Skeletal muscle satellite cell (primary cell): ENCODE measurements around the gene COA5.

ENCODE experiments used
- H3K27me3 ChIP-seq: 2 replicates; pipeline ENCODE4 v1.7.0; 2013; ENCODE audit warnings: low read length; ENCODE audit not compliant: control insufficient read depth, insufficient read depth
- H3K36me3 ChIP-seq: 2 replicates; pipeline ENCODE4 v1.7.0; 2013; ENCODE audit warnings: mild to moderate bottlenecking, control low read depth, low read length; ENCODE audit not compliant: insufficient read depth
- H3K4me1 ChIP-seq: 2 replicates; pipeline ENCODE4 v1.7.0; 2013; ENCODE audit warnings: low read length; ENCODE audit not compliant: control insufficient read depth, insufficient read depth
- H3K4me2 ChIP-seq: 2 replicates; pipeline ENCODE4 v1.7.0; 2013; ENCODE audit warnings: mild to moderate bottlenecking, low read length
- H3K4me3 ChIP-seq: 2 replicates; pipeline ENCODE4 v1.7.0; 2013; ENCODE audit warnings: low read length
- H3K9ac ChIP-seq: 2 replicates; pipeline ENCODE4 v1.7.0; 2013; ENCODE audit warnings: mild to moderate bottlenecking, low read depth, low read length, moderate library complexity
- H3K9me3 ChIP-seq: replicated peaks from 2 replicates; pipeline ENCODE4 v1.7.0; 2013; ENCODE audit warnings: mild to moderate bottlenecking, control low read depth, low read length

COA5 gene

GRCh38 chr2:98569915-98570314, 38.4 kb downstream of the COA5 start:
- H3K27me3 ChIP-seq, result no peaks in the 10 kb centered on the region
- H3K36me3 ChIP-seq, result peaks cover 33% of the 10 kb centered on the region
- peaks cover 8% of the 10 kb centered on the region for H3K4me1 ChIP-seq
- H3K9me3 ChIP-seq, result no peaks in the 10 kb centered on the region
- no peak overlapping the region for H3K9ac ChIP-seq
- H3K4me3 ChIP-seq, result no peak overlapping the region
- no peak overlapping the region for H3K4me2 ChIP-seq

- no peak overlapping the region for H3K9ac ChIP-seq
- H3K4me1 ChIP-seq, result peaks cover 8% of the 10 kb centered on the region
- H3K4me3 ChIP-seq, result no peak overlapping the region
- H3K36me3 ChIP-seq, result peaks cover 33% of the 10 kb centered on the region
- no peak overlapping the region for H3K4me2 ChIP-seq
- H3K9me3 ChIP-seq, result no peaks in the 10 kb centered on the region
- H3K27me3 ChIP-seq, result no peaks in the 10 kb centered on the region
Measured at GRCh38 chr2:98569197-98569793, 39.0 kb downstream of the COA5 start.

DNA sequence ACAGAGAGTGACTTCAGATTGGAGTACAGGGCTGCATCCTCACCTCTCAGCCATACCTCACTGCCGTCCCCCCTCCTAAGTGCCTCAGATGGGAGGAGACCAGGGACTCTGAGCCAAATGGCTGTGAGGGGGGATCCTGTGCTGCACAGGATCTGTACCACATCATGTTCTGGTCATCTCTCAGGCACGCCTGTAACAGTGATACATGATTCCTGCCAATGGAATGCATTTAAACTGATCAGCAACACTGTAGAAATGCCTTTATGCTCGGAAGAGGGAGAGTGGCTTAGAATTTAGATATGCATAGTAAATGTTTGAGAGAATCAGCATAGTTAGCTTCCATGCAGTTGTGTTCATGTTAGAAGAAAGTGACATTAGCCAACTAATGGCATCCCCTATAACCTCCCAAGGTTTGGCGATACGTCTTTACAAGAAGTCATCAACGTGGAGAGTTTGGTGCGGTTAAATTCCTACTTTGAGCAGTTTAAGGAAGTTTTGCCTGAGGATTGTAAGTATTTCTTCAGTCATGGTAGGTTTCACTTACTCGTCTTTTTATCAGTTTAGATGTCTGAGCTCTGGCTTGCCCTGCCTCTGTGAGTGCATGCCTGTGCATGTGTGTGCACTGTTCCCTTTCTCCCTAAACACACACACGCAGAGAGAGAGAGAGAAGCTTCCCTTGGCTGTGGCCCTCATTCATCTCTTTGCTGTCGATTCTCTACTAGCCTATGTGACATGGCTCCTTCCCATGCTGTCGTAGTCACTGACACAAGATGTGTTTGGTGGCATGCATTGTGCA, 40.0 kb downstream of the COA5 start:
- Histone ChIP-seq H3K4me2 (no peak overlapping the region), H3K9me3 (no peaks in the 10 kb centered on the region), H3K9ac (no peak overlapping the region), H3K27me3 (no peaks in the 10 kb centered on the region), H3K4me1 (peaks cover 8% of the 10 kb centered on the region), H3K36me3 (peaks cover 30% of the 10 kb centered on the region), H3K4me3 (no peak overlapping the region)

GRCh38 chr2:98565941-98566340, 42.4 kb downstream of the COA5 start:
- H3K4me3 ChIP-seq, result no peak overlapping the region
- H3K9me3 ChIP-seq, result no peaks in the 10 kb centered on the region
- H3K27me3 ChIP-seq, result no peaks in the 10 kb centered on the region
- H3K36me3 ChIP-seq, result peaks cover 29% of the 10 kb centered on the region
- H3K4me2 ChIP-seq, result no peak overlapping the region
- H3K4me1 ChIP-seq, result peaks cover 8% of the 10 kb centered on the region
- no peak overlapping the region for H3K9ac ChIP-seq

DNA sequence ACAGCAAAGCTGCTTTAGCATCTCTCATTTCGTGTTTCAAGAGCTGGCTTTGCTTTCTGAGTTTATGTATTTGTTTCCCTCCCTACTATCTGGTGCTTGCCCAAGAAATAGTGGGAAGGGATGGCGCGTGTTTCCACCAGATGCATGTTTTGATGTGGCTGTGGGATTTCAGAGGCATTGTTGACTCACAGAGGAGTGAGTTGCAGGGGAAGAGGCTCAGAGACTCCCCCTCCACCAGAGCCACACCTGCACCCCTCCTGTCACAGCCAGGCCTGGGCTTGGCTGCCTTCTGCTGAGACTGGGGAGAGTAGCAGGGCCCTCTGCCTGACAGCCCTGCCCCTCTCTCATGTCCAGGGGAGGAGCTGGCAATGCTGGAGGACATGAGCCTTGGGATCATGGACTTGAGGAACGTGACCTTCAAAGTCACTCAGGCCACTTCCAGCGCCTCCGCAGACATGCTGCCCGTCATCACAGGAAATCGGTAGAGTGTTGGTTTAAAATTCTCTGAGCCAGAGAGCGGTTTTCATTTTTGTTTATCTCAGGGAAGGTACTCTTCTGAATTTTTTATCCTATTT, 42.9 kb downstream of the COA5 start:
- no peak overlapping the region for H3K4me3 ChIP-seq
- no peaks in the 10 kb centered on the region for H3K27me3 ChIP-seq
- peaks cover 29% of the 10 kb centered on the region for H3K36me3 ChIP-seq
- H3K4me2 ChIP-seq, result no peak overlapping the region
- no peaks in the 10 kb centered on the region for H3K9me3 ChIP-seq
- peaks cover 12% of the 10 kb centered on the region for H3K4me1 ChIP-seq
- H3K9ac ChIP-seq, result no peak overlapping the region

GRCh38 chr2:98564541-98565132, 43.7 kb downstream of the COA5 start:
- H3K4me1 ChIP-seq, result peaks cover 19% of the 10 kb centered on the region
- no peaks in the 10 kb centered on the region for H3K9me3 ChIP-seq
- H3K4me3 ChIP-seq, result no peak overlapping the region
- no peak overlapping the region for H3K4me2 ChIP-seq
- H3K27me3 ChIP-seq, result no peaks in the 10 kb centered on the region
- no peak overlapping the region for H3K9ac ChIP-seq
- peaks cover 23% of the 10 kb centered on the region for H3K36me3 ChIP-seq

DNA sequence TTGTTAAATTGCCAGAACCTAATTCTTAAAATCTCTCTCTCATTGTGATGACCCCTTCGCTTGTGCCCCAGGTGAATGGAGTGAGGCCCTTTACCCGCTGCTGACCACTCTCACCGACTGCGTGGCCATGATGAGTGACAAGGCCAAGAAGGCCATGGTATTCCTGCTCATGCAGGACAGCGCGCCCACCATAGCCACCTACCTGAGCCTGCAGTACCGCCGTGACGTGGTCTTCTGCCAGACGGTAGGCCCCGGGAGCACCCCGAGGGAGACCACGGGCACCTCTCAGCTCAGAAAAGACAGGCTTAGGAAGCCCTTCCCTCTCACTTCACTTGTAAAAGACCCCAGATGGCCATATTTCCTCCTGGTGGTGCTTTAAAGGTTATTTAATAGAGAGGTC, 44.9 kb downstream of the COA5 start:
- no peaks in the 10 kb centered on the region for H3K9me3 ChIP-seq
- H3K4me3 ChIP-seq, result no peak overlapping the region
- no peak overlapping the region for H3K4me2 ChIP-seq
- peaks cover 23% of the 10 kb centered on the region for H3K4me1 ChIP-seq
- H3K27me3 ChIP-seq, result no peaks in the 10 kb centered on the region
- no peak overlapping the region for H3K9ac ChIP-seq
- H3K36me3 ChIP-seq, result peaks cover 10% of the 10 kb centered on the region

DNA sequence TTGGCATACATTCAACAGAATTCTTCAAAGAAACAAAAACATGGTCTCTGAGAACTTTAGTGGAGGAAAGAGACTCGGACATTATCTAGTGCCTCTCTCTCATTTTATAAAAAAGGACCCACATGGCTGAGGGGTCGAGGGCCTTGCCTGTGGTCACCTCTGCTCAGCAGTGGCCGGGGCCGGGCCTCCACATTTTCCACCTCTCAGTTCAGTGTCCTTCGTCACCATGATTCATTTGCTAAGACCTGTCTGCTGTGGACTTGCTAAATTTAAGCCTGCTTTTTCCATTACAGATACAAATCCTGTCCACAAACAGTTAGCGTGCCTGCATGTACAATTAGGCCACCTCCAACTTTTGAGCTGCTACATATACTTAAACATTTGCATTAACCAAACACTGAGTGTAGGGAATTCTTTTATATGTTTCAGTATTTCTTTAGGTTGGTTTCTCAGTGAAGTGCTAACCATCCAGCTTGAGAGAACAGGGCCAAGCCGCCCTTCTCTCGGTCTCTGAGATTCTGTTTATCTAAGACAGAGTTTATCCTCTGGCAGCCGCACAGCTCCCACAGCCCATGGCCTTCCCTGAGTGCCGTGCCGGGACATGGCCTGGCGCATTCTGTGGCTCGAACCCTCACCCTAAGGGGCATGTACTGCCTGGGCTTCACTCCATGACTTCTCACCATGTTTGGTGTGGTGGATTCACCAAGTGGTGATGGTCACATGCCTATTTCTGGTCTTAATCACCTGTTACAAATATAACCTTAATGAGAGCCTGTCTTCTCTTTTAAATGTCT, 46.2 kb downstream of the COA5 start:
- H3K27me3 ChIP-seq, result no peaks in the 10 kb centered on the region
- H3K9me3 ChIP-seq, result no peaks in the 10 kb centered on the region
- H3K4me1 ChIP-seq, result peaks cover 18% of the 10 kb centered on the region
- no peak overlapping the region for H3K4me2 ChIP-seq
- no peak overlapping the region for H3K9ac ChIP-seq
- H3K36me3 ChIP-seq, result peaks cover 8% of the 10 kb centered on the region
- no peak overlapping the region for H3K4me3 ChIP-seq

DNA sequence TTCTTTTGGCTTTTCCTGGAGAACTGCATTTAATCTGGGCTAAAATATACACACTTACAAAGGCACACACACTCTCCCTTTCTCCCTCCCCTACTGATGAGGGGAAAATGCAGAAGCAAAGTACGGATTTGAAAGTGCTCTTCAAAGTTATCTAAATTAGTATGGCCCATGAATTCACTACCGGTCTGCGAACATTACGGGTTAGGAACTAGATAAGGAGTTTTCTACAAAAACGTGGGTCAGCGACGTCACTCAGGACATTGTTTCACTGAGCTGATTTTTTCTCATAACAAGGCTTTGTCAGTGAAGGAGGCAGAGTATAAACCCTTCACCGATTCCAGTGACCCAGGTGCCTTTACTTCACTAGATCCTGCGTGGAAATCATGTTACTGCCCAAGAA, 47.3 kb downstream of the COA5 start:
- Histone ChIP-seq H3K4me2 (no peak overlapping the region), H3K9me3 (no peaks in the 10 kb centered on the region), H3K4me1 (peaks cover 18% of the 10 kb centered on the region), H3K27me3 (no peaks in the 10 kb centered on the region), H3K4me3 (no peak overlapping the region), H3K9ac (no peak overlapping the region), H3K36me3 (peaks cover 2% of the 10 kb centered on the region)

GRCh38 chr2:98560256-98560771, 48.0 kb downstream of the COA5 start:
- H3K4me3 ChIP-seq, result no peak overlapping the region
- no peaks in the 10 kb centered on the region for H3K27me3 ChIP-seq
- peaks cover 18% of the 10 kb centered on the region for H3K4me1 ChIP-seq
- H3K36me3 ChIP-seq, result no peaks in the 10 kb centered on the region
- H3K9ac ChIP-seq, result no peak overlapping the region
- no peaks in the 10 kb centered on the region for H3K9me3 ChIP-seq
- peak overlapping the region; percentile 64 for H3K4me2 ChIP-seq

- no peak overlapping the region for H3K9ac ChIP-seq
- H3K4me2 ChIP-seq, result peak overlapping the region; percentile 64
- no peak overlapping the region for H3K4me3 ChIP-seq
- H3K4me1 ChIP-seq, result peaks cover 18% of the 10 kb centered on the region
- H3K9me3 ChIP-seq, result no peaks in the 10 kb centered on the region
- no peaks in the 10 kb centered on the region for H3K27me3 ChIP-seq
- peaks cover 1% of the 10 kb centered on the region for H3K36me3 ChIP-seq
Measured at GRCh38 chr2:98559581-98559980, 48.7 kb downstream of the COA5 start.
